Parathyroid adenoma (tissue), 2 donors: ENCODE measurements around the gene KDM3B.

Experiments
- H2AFZ ChIP-seq: fragments of 300-600 bp; sonication (generic); one replicate; pipeline ENCODE4 v1.7.0; 2017; ENCODE audit warnings: antibody characterized with exemption, mild to moderate bottlenecking
- H3K27ac ChIP-seq: fragments of 300-600 bp; sonication (generic); one replicate; pipeline ENCODE4 v1.7.0; 2017
- H3K27me3 ChIP-seq: fragments of 300-600 bp; sonication (generic); one replicate; pipeline ENCODE4 v1.7.0; 2017; ENCODE audit warnings: low read length; ENCODE audit not compliant: control insufficient read depth, insufficient read depth
- H3K36me3 ChIP-seq: fragments of 300-600 bp; sonication (generic); one replicate; pipeline ENCODE4 v1.7.0; 2017; ENCODE audit warnings: low read length; ENCODE audit not compliant: control insufficient read depth, insufficient read depth
- H3K4me1 ChIP-seq: fragments of 300-600 bp; sonication (generic); one replicate; pipeline ENCODE4 v1.7.0; 2017; ENCODE audit warnings: control low read depth
- H3K4me2 ChIP-seq: fragments of 300-600 bp; sonication (generic); one replicate; pipeline ENCODE4 v1.7.0; 2017; ENCODE audit warnings: low read length
- H3K4me3 ChIP-seq: fragments of 300-600 bp; sonication (generic); one replicate; pipeline ENCODE4 v1.7.0; 2017; ENCODE audit warnings: low read depth, low read length
- H3K79me2 ChIP-seq: fragments of 300-600 bp; sonication (generic); one replicate; pipeline ENCODE4 v1.7.0; 2017; ENCODE audit warnings: control low read depth
- H3K9ac ChIP-seq: fragments of 300-600 bp; sonication (generic); one replicate; pipeline ENCODE4 v1.7.0; 2017; ENCODE audit warnings: mild to moderate bottlenecking
- H3K9me3 ChIP-seq: fragments of 300-600 bp; sonication (generic); one replicate; pipeline ENCODE4 v1.7.0; 2017; ENCODE audit warnings: low read length; ENCODE audit not compliant: control insufficient read depth
- TF ChIP-seq, protein P1 (sequence below): fragments of 300-600 bp; sonication (generic); IDR thresholded peaks from one replicate; pipeline ENCODE4 v1.7.0; 2017; ENCODE audit warnings: antibody characterized with exemption, mild to moderate bottlenecking
- donor health status: primary hyperparathyroidism.

The KDM3B gene

DNA sequence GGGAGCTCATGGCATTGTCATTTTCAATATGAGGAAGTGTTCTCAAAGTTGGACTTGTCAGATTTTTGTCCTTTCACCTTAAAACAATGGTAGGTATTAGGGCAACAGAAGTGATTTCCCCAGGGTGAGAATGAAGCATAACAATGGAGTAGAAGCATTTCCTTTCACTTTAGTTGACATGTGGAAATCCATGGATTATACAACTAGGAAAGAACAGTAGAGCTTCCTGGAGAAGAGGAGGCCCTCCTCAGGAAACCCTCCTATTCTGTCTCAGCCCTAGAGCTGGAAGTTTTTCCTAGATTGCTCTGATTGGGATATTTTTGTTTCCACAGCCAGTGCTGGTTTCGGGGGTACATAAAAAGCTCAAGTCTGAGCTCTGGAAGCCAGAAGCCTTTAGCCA, 72.6 kb downstream of the KDM3B start:
- Histone ChIP-seq H3K27me3 (no peaks in the 10 kb centered on the region), H3K79me2 (no peaks in the 10 kb centered on the region), H3K4me1 (no peaks in the 10 kb centered on the region), H2AFZ (no peak overlapping the region), H3K9ac (no peak overlapping the region), H3K9me3 (no peaks in the 10 kb centered on the region), H3K4me2 (no peak overlapping the region), H3K4me3 (no peak overlapping the region), H3K36me3 (no peaks in the 10 kb centered on the region), H3K27ac (no peak overlapping the region)
- TF ChIP-seq, protein P1, sequence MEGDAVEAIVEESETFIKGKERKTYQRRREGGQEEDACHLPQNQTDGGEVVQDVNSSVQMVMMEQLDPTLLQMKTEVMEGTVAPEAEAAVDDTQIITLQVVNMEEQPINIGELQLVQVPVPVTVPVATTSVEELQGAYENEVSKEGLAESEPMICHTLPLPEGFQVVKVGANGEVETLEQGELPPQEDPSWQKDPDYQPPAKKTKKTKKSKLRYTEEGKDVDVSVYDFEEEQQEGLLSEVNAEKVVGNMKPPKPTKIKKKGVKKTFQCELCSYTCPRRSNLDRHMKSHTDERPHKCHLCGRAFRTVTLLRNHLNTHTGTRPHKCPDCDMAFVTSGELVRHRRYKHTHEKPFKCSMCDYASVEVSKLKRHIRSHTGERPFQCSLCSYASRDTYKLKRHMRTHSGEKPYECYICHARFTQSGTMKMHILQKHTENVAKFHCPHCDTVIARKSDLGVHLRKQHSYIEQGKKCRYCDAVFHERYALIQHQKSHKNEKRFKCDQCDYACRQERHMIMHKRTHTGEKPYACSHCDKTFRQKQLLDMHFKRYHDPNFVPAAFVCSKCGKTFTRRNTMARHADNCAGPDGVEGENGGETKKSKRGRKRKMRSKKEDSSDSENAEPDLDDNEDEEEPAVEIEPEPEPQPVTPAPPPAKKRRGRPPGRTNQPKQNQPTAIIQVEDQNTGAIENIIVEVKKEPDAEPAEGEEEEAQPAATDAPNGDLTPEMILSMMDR, result no peak

DNA sequence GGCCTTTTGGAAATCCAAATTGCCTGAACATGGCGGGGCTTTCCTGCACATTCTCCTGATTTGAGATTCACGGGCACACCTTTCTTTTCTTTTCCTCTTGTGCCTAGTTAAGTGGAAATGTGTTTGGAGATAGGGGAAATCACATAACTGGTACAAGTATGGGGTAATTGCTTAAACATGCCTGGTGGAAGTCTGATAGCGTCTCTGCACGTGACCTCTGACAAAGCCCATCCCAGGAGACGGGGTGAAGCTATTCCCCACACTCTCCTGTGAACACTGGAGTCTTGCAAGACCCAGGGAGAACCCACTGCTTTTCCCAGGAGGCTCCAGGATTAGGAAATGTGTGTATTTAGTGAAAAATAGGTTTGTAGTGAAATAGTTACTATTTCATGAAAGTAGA, 83.5 kb downstream of the KDM3B start:
- Histone ChIP-seq H3K36me3 (no peaks in the 10 kb centered on the region), H3K4me1 (peaks cover 10% of the 10 kb centered on the region), H3K27ac (no peak overlapping the region), H3K4me2 (no peak overlapping the region), H3K4me3 (no peak overlapping the region), H3K9ac (no peak overlapping the region), H2AFZ (no peak overlapping the region), H3K27me3 (no peaks in the 10 kb centered on the region), H3K79me2 (no peaks in the 10 kb centered on the region), H3K9me3 (no peaks in the 10 kb centered on the region)
- TF ChIP-seq, protein P1, result no peak

DNA sequence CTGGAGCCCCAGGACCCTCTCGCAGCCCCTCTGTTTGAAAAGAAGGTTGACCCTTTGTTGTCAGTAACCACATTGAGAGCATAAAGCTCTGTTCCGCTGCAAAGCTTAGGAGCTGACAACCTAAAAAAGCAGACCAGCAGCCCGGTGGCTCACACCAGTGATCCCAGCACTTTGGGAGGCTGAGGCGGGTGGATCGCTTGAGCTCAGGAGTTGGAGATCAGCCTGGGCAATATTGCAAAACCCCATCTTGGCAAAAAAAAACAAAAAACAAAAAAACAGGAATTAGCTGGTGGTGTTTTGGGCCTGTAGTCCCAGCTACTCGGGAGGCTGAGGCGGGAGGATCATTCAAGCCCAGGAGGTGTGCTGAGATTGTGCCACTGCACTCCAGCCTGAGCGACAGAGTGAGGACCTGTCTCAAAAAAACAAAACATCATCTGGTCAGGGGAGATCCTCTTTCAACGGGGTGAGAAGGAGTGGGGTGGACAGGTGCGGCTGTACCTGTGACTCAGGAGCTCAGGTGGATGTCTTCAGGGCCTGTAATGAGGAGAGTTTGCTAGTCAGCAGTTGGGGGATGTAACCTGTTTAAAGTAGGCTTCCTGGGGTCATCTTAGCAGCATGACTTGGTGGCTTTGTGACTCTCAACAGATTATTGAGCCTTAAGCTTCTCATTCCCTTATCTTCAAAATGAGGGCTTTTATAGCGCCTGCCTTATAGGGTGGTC, 85.7 kb downstream of the KDM3B start:
- Histone ChIP-seq H3K36me3 (no peaks in the 10 kb centered on the region), H2AFZ (peak overlapping the region; percentile 41), H3K27ac (no peak overlapping the region), H3K4me1 (peaks cover 10% of the 10 kb centered on the region), H3K4me3 (peak overlapping the region; percentile 0), H3K9ac (no peak overlapping the region), H3K4me2 (peak overlapping the region; percentile 69), H3K9me3 (no peaks in the 10 kb centered on the region), H3K79me2 (no peaks in the 10 kb centered on the region), H3K27me3 (no peaks in the 10 kb centered on the region)
- TF ChIP-seq, protein P1, result no peak

DNA sequence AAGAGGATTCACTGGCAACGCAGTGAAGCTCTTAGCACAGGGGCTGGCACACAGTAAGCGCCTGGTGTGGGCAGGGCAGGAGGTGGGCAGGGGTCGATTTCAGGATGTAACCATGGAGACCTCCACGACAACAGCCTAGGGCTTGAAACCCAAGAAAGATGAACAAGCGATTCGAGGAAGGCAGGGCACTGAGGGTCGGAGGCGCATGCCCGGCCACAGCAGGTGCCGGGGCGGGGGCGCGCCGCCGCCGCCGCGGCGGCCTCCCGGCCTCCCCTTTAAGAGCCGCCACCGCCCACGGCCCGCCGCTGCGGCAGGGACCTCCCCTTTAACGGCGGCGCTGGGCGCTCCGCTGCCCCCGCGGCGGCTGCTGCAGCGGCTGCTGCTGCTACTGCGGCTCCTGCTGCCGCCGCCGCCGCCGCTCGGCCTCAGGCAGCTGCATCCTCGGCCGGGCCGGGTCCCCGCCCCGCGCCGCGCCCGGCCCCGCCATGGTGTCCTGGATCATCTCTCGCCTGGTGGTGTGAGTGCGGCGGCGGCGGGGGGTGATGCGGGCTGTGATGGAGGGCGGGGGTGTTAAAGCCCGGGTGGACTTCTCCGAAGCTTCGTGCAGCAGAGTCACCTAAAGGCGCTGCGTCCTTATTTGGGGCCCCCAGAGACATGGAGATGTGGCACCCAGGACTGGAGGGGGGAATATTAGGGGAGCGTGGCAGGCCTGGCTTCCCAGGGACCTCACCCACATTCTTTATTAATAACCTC, 86.4 kb downstream of the KDM3B start, which contains the start of gene REEP2:
Gene REEP2 (plus strand): TSS at position 334 of the 753 bp plus-strand sequence. CDS start 152 bp downstream, at position 486.
- Histone ChIP-seq H3K9ac (no peak within 1 kb of the TSS), H3K27ac (peak within 1 kb of the TSS; percentile 53), H2AFZ (peak within 1 kb of the TSS; percentile 84), H3K27me3 (no peaks in the 10 kb centered on the region), H3K4me2 (peak within 1 kb of the TSS; percentile 69), H3K4me1 (peaks cover 10% of the 10 kb centered on the region), H3K36me3 (no peaks in the 10 kb centered on the region), H3K9me3 (no peaks in the 10 kb centered on the region), H3K79me2 (no peaks in the 10 kb centered on the region), H3K4me3 (peak within 1 kb of the TSS; percentile 0)
- TF ChIP-seq, protein P1, result no peak
